GM12878 (cell line): Measurements from ENCODE around the gene PLPP7. TPM values are rescaled to one million over a fixed set of nuclear protein-coding genes. Genes with fewer than 3 reads are reported as not detected.
A peak's percentile ranks its signal among the peaks of the same experiment; 100 is the strongest.

Source experiments
- ASH2L ChIP-seq: fragments of 300-600, 200-600 bp; sonication (generic); IDR thresholded peaks from 2 replicates; pipeline ENCODE4 v1.6.1; 2017; ENCODE audit warnings: low read depth, mild to moderate bottlenecking, borderline replicate concordance
- BHLHE40 ChIP-seq, 2 experiments: fragments of 450-650 bp in 1 of 2; IDR thresholded peaks; 2 replicates each; pipeline ENCODE4 v1.6.1; 2011 to 2017; ENCODE audit warnings: low read depth in 2 of 2, borderline replicate concordance in 1 of 2, improper control_type of control experiment in 1 of 2, low read length in 1 of 2, mild to moderate bottlenecking in 1 of 2
- HDAC6 ChIP-seq: fragments of 200-600 bp; sonication (generic); IDR thresholded peaks from one replicate; pipeline ENCODE4 v1.8.0; 2017; ENCODE audit warnings: antibody characterized with exemption; ENCODE audit not compliant: unreplicated experiment
- IKZF1 ChIP-seq: fragments of 450-650 bp; conservative IDR thresholded peaks from 2 replicates; pipeline ENCODE4 v1.6.1; 2017; ENCODE audit warnings: antibody characterized with exemption, mild to moderate bottlenecking
- JUND ChIP-seq: IDR thresholded peaks from 2 replicates; pipeline ENCODE4 v1.6.1; 2012; ENCODE audit warnings: low read depth, mild to moderate bottlenecking, low read length, improper control_type of control experiment, moderate library complexity
- MAX ChIP-seq: IDR thresholded peaks from 2 replicates; pipeline ENCODE4 v1.6.1; 2012; ENCODE audit warnings: low read depth, low read length, improper control_type of control experiment
- POLR2AphosphoS2 ChIP-seq: IDR thresholded peaks from 2 replicates; pipeline ENCODE4 v1.6.1; 2011; ENCODE audit warnings: low read depth, mild to moderate bottlenecking, low read length, improper control_type of control experiment, moderate library complexity
- PRDM15 ChIP-seq: fragments of 450-650 bp; formaldehyde crosslinking; IDR thresholded peaks from 2 replicates; pipeline ENCODE4 v1.4.0; 2020; ENCODE audit warnings: mild to moderate bottlenecking, moderate library complexity
- RB1 ChIP-seq: fragments of 450-650 bp; formaldehyde crosslinking; IDR thresholded peaks from 2 replicates; pipeline ENCODE4 v1.6.1; 2017; ENCODE audit warnings: mild to moderate bottlenecking, borderline replicate concordance
- SKIL ChIP-seq: fragments of 450-650 bp; IDR thresholded peaks from 2 replicates; pipeline ENCODE4 v1.6.1; 2017; ENCODE audit warnings: mild to moderate bottlenecking, low read depth, inconsistent platforms; ENCODE audit not compliant: poor library complexity, severe bottlenecking
- SRF ChIP-seq, 2 experiments: IDR thresholded peaks; 2 replicates each; pipeline ENCODE4 v1.6.1; 2011; ENCODE audit warnings: low read depth in 2 of 2, low read length in 2 of 2, mild to moderate bottlenecking in 1 of 2, moderate library complexity in 1 of 2
- ZBTB4 ChIP-seq: fragments of 450-650 bp; formaldehyde crosslinking; IDR thresholded peaks from 2 replicates; pipeline ENCODE4 v1.4.0; 2022; ENCODE audit warnings: mild to moderate bottlenecking, moderate library complexity
- ZNF687 ChIP-seq: fragments of 450-650 bp; IDR thresholded peaks from 2 replicates; pipeline ENCODE4 v1.6.1; 2017; ENCODE audit warnings: mild to moderate bottlenecking, moderate library complexity
- polyA plus RNA-seq, 11 experiments: library from polyadenylated mRNA; depleted of rRNA in 4 of 11; unstranded in 6 of 11; stranded (reverse) in 5 of 11; fragments of >200 nt; fragmentation: Nextera tagmentation in 4 of 11; fragmentation: Illumina TruSeq in 1 of 11; extraction: Ambion mirVana in 4 of 11; extraction: Trizol in 1 of 11; gene quantifications; 1 replicate in 1 of 11; 2 replicates in 10 of 11; pipeline versions ENCODE4 v1.2.1 to v1.2.3, GENCODE V29; 2011 to 2016; ENCODE audit warnings: inconsistent platforms in 2 of 11, missing spikeins in 2 of 11, low read depth in 1 of 11
- total RNA-seq, 4 experiments: library from RNA; depleted of rRNA in 3 of 4; stranded (reverse); fragments of >200 nt in 3 of 4; fragmentation: Illumina TruSeq in 1 of 4; extraction: Trizol in 1 of 4; gene quantifications; 2 replicates each; pipeline versions ENCODE4 v1.2.1 to v1.2.3, GENCODE V29; 2013 to 2021

Gene PLPP7
- total and polyA plus RNA-seq, 10 of the 15 experiments (the other 5 are each of a cell fraction or from before 2014, with no cell fraction given), result 0.05 to 1.0 (median 0.40) TPM; not detected in 3

GRCh38 chr9:131275332-131276093, 14.0 kb upstream of the PLPP7 start (continued):
- no peak; the same call in 1 of the 2 replicates for TF ChIP-seq MAX
- no peak for TF ChIP-seq ZBTB4 (CRISPR knock-in tag)
- peak; percentile 13 to 21; a peak in 1 of 4 replicates for TF ChIP-seq BHLHE40 (IDR thresholded peaks at IDR 0.05; ENCODE audit: borderline replicate concordance in 1 of 2, low read depth in 2 of 2, low read length in 1 of 2)
- no peak for TF ChIP-seq RB1
- TF ChIP-seq SKIL, result no peak
- TF ChIP-seq JUND, result no peak
- peak; percentile 25; the same call in 1 of the 2 replicates for TF ChIP-seq IKZF1
- TF ChIP-seq PRDM15 (CRISPR knock-in tag), result no peak
- no peak for TF ChIP-seq POLR2AphosphoS2
- no peak for TF ChIP-seq ASH2L
- TF ChIP-seq HDAC6, result no peak
- TF ChIP-seq SRF (IDR thresholded peaks at IDR 0.05; ENCODE audit: low read depth in 2 of 2, low read length in 2 of 2), result no peak
- TF ChIP-seq ZNF687, result no peak; the same call in 1 of the 2 replicates
